ENCODE measurements around the gene SSBP3. TPM values are rescaled to one million over a fixed set of nuclear protein-coding genes. Genes with fewer than 3 reads are reported as not detected.

SSBP3 gene
- total and polyA plus RNA-seq, 8 donors, result 33.0 to 129 (median 112) TPM

DNA sequence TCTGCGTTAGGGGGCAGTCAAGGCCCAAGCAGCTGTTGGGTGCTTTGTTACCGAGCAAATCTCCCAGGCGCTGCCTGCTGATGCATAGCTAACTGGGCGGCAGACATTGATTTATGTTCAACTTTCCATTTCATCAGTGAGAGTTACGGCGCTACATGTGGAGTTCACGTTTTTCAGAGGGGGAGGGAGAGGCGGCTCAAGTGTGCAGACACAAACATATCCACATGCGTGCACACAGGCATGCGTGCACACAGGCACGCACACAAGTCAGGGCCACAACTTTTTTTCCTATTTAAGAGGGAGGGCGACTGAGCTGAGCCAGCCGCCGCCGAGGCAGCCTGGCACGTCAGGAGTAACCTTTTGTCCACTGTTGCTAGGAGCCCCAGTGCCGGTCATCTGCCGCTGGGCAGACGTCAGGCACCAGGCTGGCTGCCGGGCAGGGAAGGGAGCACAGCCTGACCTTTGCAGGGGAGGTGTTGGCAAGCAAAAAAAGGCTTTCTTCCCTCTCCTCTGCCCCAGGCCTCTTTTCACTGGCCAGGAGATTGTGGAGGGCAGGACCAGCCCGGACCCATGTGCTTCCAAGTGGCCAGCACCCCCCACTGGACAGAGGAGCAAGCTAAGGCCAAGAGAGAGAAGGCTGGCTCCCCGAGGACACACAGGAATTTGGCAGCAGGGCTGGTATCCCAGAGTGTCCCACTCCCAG lies 133.0 kb downstream of the SSBP3 start:
- Histone ChIP-seq H3K9me3 (no peaks in the 10 kb centered on the region), H3K36me3 (no peaks in the 10 kb centered on the region), H3K4me3 (no peak overlapping the region), H3K27ac (peak overlapping the region; percentile 75 to 81), H3K27me3 (no peaks in the 10 kb centered on the region), H3K4me1 (peaks cover 21 to 37% of the 10 kb centered on the region in 2 donors)
- peak; percentile 72 for ATAC-seq
- intact Hi-C loops (cut with DNase I), result no loop called here
- DNase-seq, result peak; percentile 65 to 84 (median 78)
- TF ChIP-seq, protein P1, sequence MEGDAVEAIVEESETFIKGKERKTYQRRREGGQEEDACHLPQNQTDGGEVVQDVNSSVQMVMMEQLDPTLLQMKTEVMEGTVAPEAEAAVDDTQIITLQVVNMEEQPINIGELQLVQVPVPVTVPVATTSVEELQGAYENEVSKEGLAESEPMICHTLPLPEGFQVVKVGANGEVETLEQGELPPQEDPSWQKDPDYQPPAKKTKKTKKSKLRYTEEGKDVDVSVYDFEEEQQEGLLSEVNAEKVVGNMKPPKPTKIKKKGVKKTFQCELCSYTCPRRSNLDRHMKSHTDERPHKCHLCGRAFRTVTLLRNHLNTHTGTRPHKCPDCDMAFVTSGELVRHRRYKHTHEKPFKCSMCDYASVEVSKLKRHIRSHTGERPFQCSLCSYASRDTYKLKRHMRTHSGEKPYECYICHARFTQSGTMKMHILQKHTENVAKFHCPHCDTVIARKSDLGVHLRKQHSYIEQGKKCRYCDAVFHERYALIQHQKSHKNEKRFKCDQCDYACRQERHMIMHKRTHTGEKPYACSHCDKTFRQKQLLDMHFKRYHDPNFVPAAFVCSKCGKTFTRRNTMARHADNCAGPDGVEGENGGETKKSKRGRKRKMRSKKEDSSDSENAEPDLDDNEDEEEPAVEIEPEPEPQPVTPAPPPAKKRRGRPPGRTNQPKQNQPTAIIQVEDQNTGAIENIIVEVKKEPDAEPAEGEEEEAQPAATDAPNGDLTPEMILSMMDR (IDR thresholded peaks at IDR 0.05), result no peak

DNA sequence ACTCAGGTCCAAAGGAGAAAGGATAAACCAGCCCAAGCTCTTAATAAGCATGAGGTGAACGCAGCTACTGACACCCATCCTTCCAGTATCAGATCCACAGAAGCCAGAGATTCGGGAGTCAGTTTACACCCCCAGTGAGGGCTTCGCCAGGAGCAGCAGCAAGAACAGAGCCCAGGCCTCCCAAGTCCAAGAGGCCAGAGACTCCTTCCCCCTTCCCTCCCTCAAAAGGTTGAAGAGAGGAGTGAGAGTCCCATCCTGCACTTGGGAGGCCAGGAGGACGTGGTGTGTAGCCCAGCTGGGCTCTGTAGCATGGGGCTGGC lies 133.5 kb downstream of the SSBP3 start:
- no peaks in the 10 kb centered on the region for H3K9me3 ChIP-seq
- H3K4me3 ChIP-seq, result no peak overlapping the region
- no peak for ATAC-seq
- TF ChIP-seq, protein P1 (IDR thresholded peaks at IDR 0.05), result peak in 1 of 2 donors; percentile 22
- intact Hi-C loops (cut with DNase I), result no loop called here
- H3K36me3 ChIP-seq, result no peaks in the 10 kb centered on the region
- peak overlapping the region; percentile 75 to 81 for H3K27ac ChIP-seq
- H3K4me1 ChIP-seq, result peaks cover 16 to 32% of the 10 kb centered on the region in 2 donors
- H3K27me3 ChIP-seq, result no peaks in the 10 kb centered on the region
- DNase-seq, result no peak

DNA sequence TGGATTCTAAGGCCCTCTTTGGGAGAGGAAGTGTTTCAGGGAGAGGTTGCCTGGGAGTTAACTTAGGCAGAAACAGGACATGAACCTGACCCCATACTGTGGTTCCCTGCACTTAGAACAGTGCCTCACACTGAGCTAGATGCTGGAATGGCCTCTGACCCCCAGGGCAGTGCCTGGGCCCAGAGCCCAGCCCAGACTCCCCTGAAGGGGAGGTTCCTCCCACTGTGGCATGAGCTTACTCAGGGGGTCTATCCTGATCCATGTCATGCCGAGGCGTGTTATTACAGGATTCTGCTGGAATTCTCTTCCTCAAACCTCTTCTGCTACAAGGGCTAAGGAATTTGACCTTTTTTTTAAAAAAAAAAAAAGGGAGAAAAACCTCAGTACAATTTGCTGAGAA lies 134.1 kb downstream of the SSBP3 start:
- peaks cover 10 to 26% of the 10 kb centered on the region in 2 donors for H3K4me1 ChIP-seq
- intact Hi-C loops (cut with DNase I), result no loop called here

DNA sequence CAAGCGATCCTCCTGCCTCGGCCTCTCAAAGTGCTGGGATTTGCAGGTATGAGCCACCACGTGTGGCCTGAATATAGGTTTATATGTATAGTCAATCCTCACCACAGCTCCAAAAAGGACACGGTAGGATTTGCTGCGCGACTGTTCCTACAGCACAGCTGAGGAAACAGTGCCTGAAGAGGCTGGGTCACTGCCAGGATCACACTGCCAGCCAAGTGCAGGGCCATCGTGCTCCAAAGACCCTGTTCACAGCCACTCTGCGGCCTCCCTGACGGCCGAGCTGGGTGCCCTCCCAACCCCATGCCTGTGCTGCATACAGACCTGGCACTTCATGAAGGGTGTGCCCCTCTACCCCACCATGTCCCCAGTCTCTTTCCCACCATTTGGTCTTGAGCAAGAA lies 134.9 kb downstream of the SSBP3 start:
- no peak for ATAC-seq
- Histone ChIP-seq H3K36me3 (no peaks in the 10 kb centered on the region), H3K4me3 (no peak overlapping the region), H3K27me3 (no peaks in the 10 kb centered on the region), H3K27ac (no peak overlapping the region), H3K4me1 (peaks cover 10 to 20% of the 10 kb centered on the region in 2 donors), H3K9me3 (no peaks in the 10 kb centered on the region)
- peak in 1 of 4 donors; percentile 59 for DNase-seq
- TF ChIP-seq, protein P1 (IDR thresholded peaks at IDR 0.05), result no peak
- intact Hi-C loops (cut with DNase I), result no loop called here

More for the DNA sequence above, 134.1 kb downstream of the SSBP3 start:
- Histone ChIP-seq H3K27me3 (no peaks in the 10 kb centered on the region), H3K9me3 (no peaks in the 10 kb centered on the region), H3K4me3 (no peak overlapping the region), H3K27ac (peak overlapping the region; percentile 75 to 81), H3K36me3 (no peaks in the 10 kb centered on the region)
- DNase-seq (peak in 1 of 4 donors; percentile 15), ATAC-seq (no peak)
- TF ChIP-seq, protein P1 (IDR thresholded peaks at IDR 0.05), result no peak

DNA sequence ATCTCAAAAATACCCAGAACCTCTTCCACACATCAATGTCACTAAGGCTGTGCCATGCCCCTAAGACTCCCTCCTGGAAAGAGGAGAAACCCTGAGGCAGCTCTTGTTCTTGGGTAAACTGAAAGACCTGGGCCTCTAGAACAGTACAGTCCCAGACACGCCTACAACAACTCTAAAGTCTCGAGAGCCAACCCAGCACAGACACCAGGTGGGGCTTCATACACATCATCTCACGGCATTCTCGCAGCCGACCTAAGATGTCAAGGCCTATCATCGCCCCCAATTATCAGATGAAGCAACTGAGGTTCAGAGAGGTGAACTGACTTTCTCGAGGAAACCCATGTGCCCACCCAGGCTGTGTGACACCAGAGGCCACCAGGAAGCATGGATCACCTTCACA lies 135.7 kb downstream of the SSBP3 start:
- Histone ChIP-seq H3K27me3 (no peaks in the 10 kb centered on the region), H3K4me3 (no peak overlapping the region), H3K4me1 (peaks cover 8 to 20% of the 10 kb centered on the region in 2 donors), H3K9me3 (no peaks in the 10 kb centered on the region), H3K27ac (no peak overlapping the region), H3K36me3 (no peaks in the 10 kb centered on the region)
- intact Hi-C loops (cut with DNase I), result no loop called here
- no peak for ATAC-seq
- TF ChIP-seq, protein P1 (IDR thresholded peaks at IDR 0.05), result no peak
- DNase-seq, result peak in 1 of 4 donors; percentile 10
